K562 treated with DMSO at 1 percent for 4 hours (cell line): ENCODE data around the gene GRIN2D. TPM values are rescaled to one million over a fixed set of nuclear protein-coding genes. Genes with fewer than 3 reads are reported as not detected.

Experiments used
- total RNA-seq: library from RNA; unstranded; fragments of 300-600 nt; gene quantifications from 2 replicates; pipeline ENCODE4 v1.2.3, GENCODE V29; 2022; ENCODE audit not compliant: insufficient read depth

GRIN2D gene
- 16.0 and 21.6 TPM in 2 replicates for total RNA-seq

GRCh38 chr19:48393559-48394330, at the start of gene GRIN2D:
GRIN2D (plus strand) TSS chr19:48393668; CDS start chr19:48398393, 4,725 bp downstream.

GRCh38 chr19:48363810-48364597, 29.5 kb upstream of the GRIN2D start, which contains the start of the genes SYNGR4 and TMEM143:
SYNGR4 (plus strand) TSS chr19:48364367; CDS start chr19:48365843, 1,476 bp downstream.
TMEM143 (minus strand) TSS chr19:48363940; CDS start chr19:48363920, 20 bp downstream.

GRCh38 chr19:48391100-48392005, 2.1 kb upstream of the GRIN2D start, which contains the start of gene KDELR1:
KDELR1 (minus strand) TSS chr19:48391551; CDS start chr19:48391358, 193 bp downstream.

Other genes starting within 250 kb of the GRIN2D start
- 48.3 and 60.9 TPM in 2 replicates for gene LIG1, start 223.3 kb upstream of the GRIN2D start, total RNA-seq
- gene ZSWIM9, start 223.0 kb upstream of the GRIN2D start, total RNA-seq: 4.7 and 6.6 TPM in 2 replicates
- 13.3 and 15.5 TPM in 2 replicates for gene CARD8, start 137.8 kb upstream of the GRIN2D start, total RNA-seq
- not detected in 2 replicates for gene ZNF114, start 123.6 kb upstream of the GRIN2D start, total RNA-seq
- 277 and 348 TPM in 2 replicates for gene EMP3, start 68.1 kb upstream of the GRIN2D start, total RNA-seq
- 6.4 and 8.6 TPM in 2 replicates for gene TMEM143, start 29.7 kb upstream of the GRIN2D start, total RNA-seq
- not detected in 2 replicates for gene SYNGR4, start 29.3 kb upstream of the GRIN2D start, total RNA-seq
- gene KDELR1, start 2.1 kb upstream of the GRIN2D start, total RNA-seq: 186 and 205 TPM in 2 replicates
- 15.5 and 16.7 TPM in 2 replicates for gene GRWD1, start 52.3 kb downstream of the GRIN2D start, total RNA-seq
- 2.5 and 3.5 TPM in 2 replicates for gene KCNJ14, start 61.9 kb downstream of the GRIN2D start, total RNA-seq
- gene CYTH2, start 75.7 kb downstream of the GRIN2D start, total RNA-seq: 33.0 and 35.3 TPM in 2 replicates
- 7.2 and 8.2 TPM in 2 replicates for gene LMTK3, start 118.2 kb downstream of the GRIN2D start, total RNA-seq
- 1.7 and 1.9 TPM in 2 replicates for gene SULT2B1, start 158.5 kb downstream of the GRIN2D start, total RNA-seq
- not detected in 2 replicates for gene SPACA4, start 213.1 kb downstream of the GRIN2D start, total RNA-seq
- 1.7 and 2.8 TPM in 2 replicates for gene FAM83E, start 221.4 kb downstream of the GRIN2D start, total RNA-seq
- 5,295 and 5,517 TPM in 2 replicates for gene RPL18, start 225.5 kb downstream of the GRIN2D start, total RNA-seq
- gene SPHK2, start 225.8 kb downstream of the GRIN2D start, total RNA-seq: 3.9 and 7.1 TPM in 2 replicates
- gene DBP, start 243.7 kb downstream of the GRIN2D start, total RNA-seq: 18.9 and 23.5 TPM in 2 replicates